Epithelial cell of proximal tubule (primary cell): ENCODE results near the gene RARS1. TPM values are rescaled to one million over a fixed set of nuclear protein-coding genes. Genes with fewer than 3 reads are reported as not detected.

ENCODE experiments used
- DNase-seq: peaks from one replicate; pipeline ENCODE4 v3.0.0-alpha.2; 2011; ENCODE audit warnings: low read depth
- H3K4me3 ChIP-seq: 2 replicates; pipeline ENCODE4 v1.5.1; 2011; ENCODE audit warnings: low read depth, mild to moderate bottlenecking, low read length
- CTCF ChIP-seq: conservative IDR thresholded peaks from 2 replicates; pipeline ENCODE4 v1.5.1; 2012; ENCODE audit warnings: low read depth, mild to moderate bottlenecking, low read length
- total RNA-seq: library from RNA; depleted of rRNA; stranded (reverse); fragments of >200 nt; gene quantifications from 2 replicates; pipeline ENCODE4 v1.2.3, GENCODE V29; 2015

Gene RARS1
- total RNA-seq, 1 donor from 2014 or later: 109 TPM

DNA sequence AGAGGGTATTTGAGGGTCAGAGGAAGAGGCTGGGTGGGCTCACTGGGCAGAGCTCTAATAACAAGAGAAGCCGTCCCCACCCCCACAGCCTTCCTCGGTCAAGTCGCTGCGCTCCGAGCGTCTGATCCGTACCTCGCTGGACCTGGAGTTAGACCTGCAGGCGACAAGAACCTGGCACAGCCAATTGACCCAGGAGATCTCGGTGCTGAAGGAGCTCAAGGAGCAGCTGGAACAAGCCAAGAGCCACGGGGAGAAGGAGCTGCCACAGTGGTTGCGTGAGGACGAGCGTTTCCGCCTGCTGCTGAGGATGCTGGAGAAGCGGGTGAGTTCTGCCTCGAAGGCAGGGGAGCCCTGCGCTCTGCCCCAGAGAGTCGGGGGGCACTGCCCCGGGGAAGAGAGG lies 21.6 kb upstream of the RARS1 start:
- no peak for DNase-seq
- no peak overlapping the region for H3K4me3 ChIP-seq
- TF ChIP-seq CTCF: no peak

DNA sequence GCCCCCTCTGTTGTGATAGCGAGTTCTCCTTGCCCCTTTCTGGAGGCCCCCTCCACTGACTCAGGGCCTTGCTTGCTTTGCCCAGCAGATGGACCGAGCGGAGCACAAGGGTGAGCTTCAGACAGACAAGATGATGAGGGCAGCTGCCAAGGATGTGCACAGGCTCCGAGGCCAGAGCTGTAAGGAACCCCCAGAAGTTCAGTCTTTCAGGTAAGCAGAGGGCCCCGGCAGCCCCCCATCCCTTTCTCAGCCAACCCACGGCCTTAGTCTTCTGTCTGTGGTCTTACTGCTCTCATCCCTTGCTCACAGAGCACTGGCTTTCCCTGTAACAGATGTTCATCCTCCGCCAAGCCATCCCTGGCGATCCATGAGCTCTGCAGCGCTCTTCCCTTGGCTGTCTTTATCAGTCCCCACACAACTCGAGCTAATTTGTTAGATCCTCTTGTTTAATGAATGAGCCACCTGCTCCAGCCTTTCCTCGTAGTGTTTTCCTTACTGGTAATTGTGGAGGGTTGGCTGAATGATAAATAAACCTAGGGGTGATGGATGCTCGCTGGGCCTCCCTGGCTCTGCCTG lies 18.4 kb upstream of the RARS1 start:
- TF ChIP-seq CTCF: no peak
- DNase-seq: no peak
- H3K4me3 ChIP-seq: no peak overlapping the region

DNA sequence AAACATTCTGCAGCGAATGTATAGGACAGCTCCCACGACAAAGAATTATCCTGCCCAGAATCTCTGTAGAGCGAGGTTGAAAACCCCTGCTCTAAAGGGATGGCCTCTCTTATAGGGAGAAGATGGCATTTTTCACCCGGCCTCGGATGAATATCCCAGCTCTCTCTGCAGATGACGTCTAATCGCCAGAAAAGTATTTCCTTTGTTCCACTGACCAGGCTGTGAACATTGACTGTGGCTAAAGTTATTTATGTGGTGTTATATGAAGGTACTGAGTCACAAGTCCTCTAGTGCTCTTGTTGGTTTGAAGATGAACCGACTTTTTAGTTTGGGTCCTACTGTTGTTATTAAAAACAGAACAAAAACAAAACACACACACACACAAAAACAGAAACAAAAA lies 17.4 kb upstream of the RARS1 start:
- TF ChIP-seq CTCF: no peak
- no peak for DNase-seq

GRCh38 chr5:168469816-168470215 lies 16.5 kb upstream of the RARS1 start:
- TF ChIP-seq CTCF: no peak
- H3K4me3 ChIP-seq: no peak overlapping the region
- no peak for DNase-seq

More for the DNA sequence above, 17.4 kb upstream of the RARS1 start:
- H3K4me3 ChIP-seq: no peak overlapping the region

- TF ChIP-seq CTCF: no peak
- no peak overlapping the region for H3K4me3 ChIP-seq
- DNase-seq: no peak
Observed at GRCh38 chr5:168471785-168472184, 14.5 kb upstream of the RARS1 start.

- peak; percentile 22 for TF ChIP-seq CTCF
- H3K4me3 ChIP-seq: no peak overlapping the region
- peak; percentile 26 for DNase-seq
Observed at GRCh38 chr5:168472329-168472728, 13.9 kb upstream of the RARS1 start.

- DNase-seq: no peak
- H3K4me3 ChIP-seq: no peak overlapping the region
- TF ChIP-seq CTCF: no peak
Observed at GRCh38 chr5:168474319-168474718, 12.0 kb upstream of the RARS1 start.
